PC-9 (cell line): ENCODE data around the gene SFTPD. TPM values are rescaled to one million over a fixed set of nuclear protein-coding genes. Genes with fewer than 3 reads are reported as not detected.
"Not testable (repeated sequence)": the region's sequence is repeated elsewhere in the genome, so short reads cannot be mapped to it uniquely, and the experiment has no call there.

ENCODE experiments used
- BruUV-seq: library from RNA; stranded (reverse); fragments of 400-500 nt; replicated peaks from 2 replicates; lab custom pipeline; 2021; lab: Mats Ljungman, UMichigan
- CTCF ChIA-PET: fragments of 300-600 bp; sonication (Branson Sonifier 250); formaldehyde crosslinking; loops from one replicate; lab custom pipeline; 2022; ENCODE audit warnings: antibody characterized with exemption; lab: Charles Lee
- POLR2A ChIA-PET: fragments of 300-600 bp; sonication (Branson Sonifier 250); formaldehyde crosslinking; loops from one replicate; lab custom pipeline; 2022; ENCODE audit warnings: antibody characterized with exemption; ENCODE audit not compliant: unreplicated experiment; lab: Charles Lee
- DNase-seq, 2 experiments: peaks; one replicate each; pipeline versions ENCODE4 v3.0.0 to v3.0.0-alpha.2; 2015 to 2022; ENCODE audit warnings: mixed read lengths in 1 of 2
- H2AFZ ChIP-seq: fragments of 200-600 bp; sonication (generic); 2 replicates; pipeline ENCODE4 v1.8.1; 2017; ENCODE audit warnings: antibody characterized with exemption
- H3F3A ChIP-seq: fragments of 200-600 bp; sonication (generic); 2 replicates; pipeline ENCODE4 v1.8.1; 2017; ENCODE audit warnings: antibody characterized with exemption, mild to moderate bottlenecking, low read depth; ENCODE audit not compliant: insufficient read depth
- H3K27ac ChIP-seq: fragments of 200-600 bp; sonication (generic); 2 replicates; pipeline ENCODE4 v1.6.1; 2016; ENCODE audit warnings: mixed run types
- H3K27me3 ChIP-seq: fragments of 200-600 bp; sonication (generic); 2 replicates; pipeline ENCODE4 v1.6.1; 2016; ENCODE audit warnings: low read depth, mixed run types; ENCODE audit not compliant: insufficient read depth
- H3K36me3 ChIP-seq: fragments of 200-600 bp; sonication (generic); 2 replicates; pipeline ENCODE4 v1.6.1; 2016; ENCODE audit warnings: low read depth, mixed run types
- H3K4me1 ChIP-seq: fragments of 200-600 bp; sonication (generic); replicated peaks from 2 replicates; pipeline ENCODE4 v1.6.1; 2016; ENCODE audit warnings: mixed run types; ENCODE audit not compliant: insufficient read depth
- H3K4me2 ChIP-seq: fragments of 200-600 bp; sonication (generic); 2 replicates; pipeline ENCODE4 v1.6.1; 2017; ENCODE audit warnings: mixed run types
- H3K4me3 ChIP-seq: fragments of 200-600 bp; sonication (generic); 2 replicates; pipeline ENCODE4 v1.6.1; 2016; ENCODE audit warnings: mixed run types
- H3K79me2 ChIP-seq: fragments of 200-600 bp; sonication (generic); 2 replicates; pipeline ENCODE4 v1.6.1; 2017; ENCODE audit warnings: low read depth, mixed run types
- H3K9me2 ChIP-seq: fragments of 200-600 bp; sonication (generic); 2 replicates; pipeline ENCODE4 v1.8.1; 2017; ENCODE audit warnings: mild to moderate bottlenecking; ENCODE audit not compliant: insufficient read depth
- H3K9me3 ChIP-seq: fragments of 200-600 bp; sonication (generic); 2 replicates; pipeline ENCODE4 v1.8.1; 2016; ENCODE audit warnings: low read depth; ENCODE audit not compliant: insufficient read depth
- H4K20me1 ChIP-seq: fragments of 200-600 bp; sonication (generic); 2 replicates; pipeline ENCODE4 v1.8.1; 2017; ENCODE audit not compliant: insufficient read depth
- EZH2 ChIP-seq: fragments of 200-600 bp; sonication (generic); IDR thresholded peaks from 2 replicates; pipeline ENCODE4 v1.8.0; 2017; ENCODE audit warnings: antibody characterized with exemption, low read depth
- intact Hi-C: fragments of 100-400 bp; cut with micrococcal nuclease; formaldehyde crosslinking; loops from one replicate; pipeline ENCODE4 v1.10.0; 2022; ENCODE audit not compliant: unreplicated experiment
- total RNA-seq: library from RNA; stranded (reverse); gene quantifications from 2 replicates; pipeline ENCODE4 v1.2.3, GENCODE V29; 2021
- TF ChIP-seq, protein P1 (sequence below): fragments of 200-600 bp; sonication (generic); conservative IDR thresholded peaks from 2 replicates; pipeline ENCODE4 v1.6.1; 2017; ENCODE audit warnings: mixed run types, antibody characterized with exemption, mild to moderate bottlenecking, moderate library complexity

Gene SFTPD
- total RNA-seq, 1 experiment from 2014 or later: not detected

DNA sequence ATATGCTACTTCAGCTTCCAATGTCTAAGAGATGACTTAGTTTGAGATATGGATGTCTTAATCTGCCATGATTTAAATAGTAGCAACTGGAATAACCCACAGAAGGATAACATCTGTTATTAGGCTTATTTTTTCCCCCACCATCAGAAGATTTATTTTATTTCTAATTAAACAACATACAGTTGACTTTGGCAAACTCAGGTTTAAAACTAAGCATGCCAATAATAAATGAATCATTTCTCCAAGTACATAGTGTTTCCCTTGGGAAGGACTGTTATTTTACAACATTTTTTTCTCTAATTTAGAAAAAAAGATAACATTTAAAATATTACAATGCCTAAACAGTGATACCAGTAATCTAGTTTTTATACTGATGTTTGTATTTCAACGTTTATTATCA, 58.4 kb downstream of the SFTPD start:
- Histone ChIP-seq H3K27me3 (no peaks in the 10 kb centered on the region), H3K4me3 (no peak overlapping the region), H3K9me2 (no peaks in the 10 kb centered on the region), H3K36me3 (no peaks in the 10 kb centered on the region), H3K4me1 (no peaks in the 10 kb centered on the region), H3K79me2 (no peaks in the 10 kb centered on the region), H4K20me1 (no peaks in the 10 kb centered on the region), H2AFZ (no peak overlapping the region), H3K9me3 (no peaks in the 10 kb centered on the region), H3K27ac (no peak overlapping the region), H3F3A (no peaks in the 10 kb centered on the region), H3K4me2 (no peak overlapping the region)
- intact Hi-C loops: no loop called here
- CTCF ChIA-PET: no interaction called here
- POLR2A ChIA-PET: no interaction called here
- TF ChIP-seq, protein P1, sequence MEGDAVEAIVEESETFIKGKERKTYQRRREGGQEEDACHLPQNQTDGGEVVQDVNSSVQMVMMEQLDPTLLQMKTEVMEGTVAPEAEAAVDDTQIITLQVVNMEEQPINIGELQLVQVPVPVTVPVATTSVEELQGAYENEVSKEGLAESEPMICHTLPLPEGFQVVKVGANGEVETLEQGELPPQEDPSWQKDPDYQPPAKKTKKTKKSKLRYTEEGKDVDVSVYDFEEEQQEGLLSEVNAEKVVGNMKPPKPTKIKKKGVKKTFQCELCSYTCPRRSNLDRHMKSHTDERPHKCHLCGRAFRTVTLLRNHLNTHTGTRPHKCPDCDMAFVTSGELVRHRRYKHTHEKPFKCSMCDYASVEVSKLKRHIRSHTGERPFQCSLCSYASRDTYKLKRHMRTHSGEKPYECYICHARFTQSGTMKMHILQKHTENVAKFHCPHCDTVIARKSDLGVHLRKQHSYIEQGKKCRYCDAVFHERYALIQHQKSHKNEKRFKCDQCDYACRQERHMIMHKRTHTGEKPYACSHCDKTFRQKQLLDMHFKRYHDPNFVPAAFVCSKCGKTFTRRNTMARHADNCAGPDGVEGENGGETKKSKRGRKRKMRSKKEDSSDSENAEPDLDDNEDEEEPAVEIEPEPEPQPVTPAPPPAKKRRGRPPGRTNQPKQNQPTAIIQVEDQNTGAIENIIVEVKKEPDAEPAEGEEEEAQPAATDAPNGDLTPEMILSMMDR: no peak
- TF ChIP-seq EZH2: no peak
- no TSS peak for BruUV-seq
- DNase-seq: no peak

DNA sequence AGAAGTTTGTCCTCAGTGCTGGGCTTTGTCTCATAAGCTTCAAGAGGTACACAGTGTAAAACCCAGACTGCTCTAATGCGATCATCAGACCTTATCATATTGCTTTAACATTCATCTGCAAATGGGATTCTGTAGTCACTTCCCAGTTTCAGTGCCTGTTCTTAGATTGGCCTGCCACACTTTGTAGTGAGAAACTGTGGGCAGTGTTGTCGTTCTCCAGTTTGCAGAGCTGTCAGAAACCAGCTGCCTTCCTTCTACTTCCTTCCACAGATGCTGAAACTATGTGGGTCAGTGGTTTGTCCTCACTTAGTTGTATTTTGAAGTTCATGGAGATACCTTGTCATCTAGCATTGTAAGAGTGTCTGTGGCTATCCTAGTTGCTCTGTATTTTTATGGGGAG, 59.9 kb downstream of the SFTPD start:
- H3K9me2 ChIP-seq, CTCF ChIA-PET, POLR2A ChIA-PET, DNase-seq, H3K36me3 ChIP-seq, H4K20me1 ChIP-seq, H2AFZ ChIP-seq, H3K4me2 ChIP-seq, H3F3A ChIP-seq, intact Hi-C loops, H3K4me3 ChIP-seq, H3K9me3 ChIP-seq, H3K27ac ChIP-seq, BruUV-seq, H3K79me2 ChIP-seq, H3K27me3 ChIP-seq, H3K4me1 ChIP-seq: not testable (repeated sequence)

Other genes starting within 250 kb of the SFTPD start
- 0.83 and 1.3 TPM in 2 replicates for gene NUTM2B, start 245.9 kb downstream of the SFTPD start, total RNA-seq
- 0.70 and 0.88 TPM in 2 replicates for gene NUTM2E, start 122.4 kb downstream of the SFTPD start, total RNA-seq
- 30.2 and 36.6 TPM in 2 replicates for gene TMEM254, start 129.6 kb upstream of the SFTPD start, total RNA-seq
- 2.1 TPM in 1 of 2 replicates, not detected in the other for gene PLAC9, start 183.6 kb upstream of the SFTPD start, total RNA-seq